Measurements from ENCODE around the gene RAP1GAP. TPM values are rescaled to one million over a fixed set of nuclear protein-coding genes. Genes with fewer than 3 reads are reported as not detected.
"Not testable (repeated sequence)": the region's sequence is repeated elsewhere in the genome, so short reads cannot be mapped to it uniquely, and the experiment has no call there.

The RAP1GAP gene
- total RNA-seq, 1 experiment from 2014 or later = 7.2 TPM

GRCh38 chr1:21674957-21675356 is 5.8 kb upstream of the RAP1GAP start:
- Histone ChIP-seq H3K4me3 (ENCODE audit: low read depth, low read length) (no peak overlapping the region), H3K9me3 (no peaks in the 10 kb centered on the region), H3K27me3 (replicated peaks; ENCODE audit: control insufficient read depth, insufficient read depth, low read length) (no peaks in the 10 kb centered on the region), H3K36me3 (ENCODE audit: control insufficient read depth, insufficient read depth, low read length) (no peaks in the 10 kb centered on the region), H3K4me1 (peaks cover 3% of the 10 kb centered on the region; the same call in 1 of the 2 replicates)
- DNase-seq = no peak
- no peaks in the 10 kb centered on the region for H3K9me3 Mint-ChIP-seq (ENCODE audit: unreplicated experiment)
- BruUV-seq (replicated peaks) = no TSS peak
- POLR2A ChIA-PET = no interaction called here
- no peak for TF ChIP-seq CTCF (IDR thresholded peaks at IDR 0.05; ENCODE audit: insufficient read depth in 1 of 2, low read depth in 1 of 2, low read length in 1 of 2, severe bottlenecking in 1 of 2, unreplicated experiment in 1 of 2)
- H3K4me1 Mint-ChIP-seq (ENCODE audit: low read depth, unreplicated experiment) = peaks cover 7% of the 10 kb centered on the region
- H3K4me3 Mint-ChIP-seq (ENCODE audit: unreplicated experiment) = no peak overlapping the region
- intact Hi-C loops (cut with micrococcal nuclease; ENCODE audit: unreplicated experiment) = loop anchor here (10.0 kb wide), 1 partner anchor 110 kb away; the partner anchor contains the start of gene USP48
- CTCF ChIA-PET = no interaction called here
- H3K27me3 Mint-ChIP-seq (ENCODE audit: insufficient read depth, unreplicated experiment) = no peaks in the 10 kb centered on the region
- H3K27ac Mint-ChIP-seq (ENCODE audit: unreplicated experiment) = no peak overlapping the region
- H3K36me3 Mint-ChIP-seq (ENCODE audit: insufficient read depth, unreplicated experiment) = peaks cover 26% of the 10 kb centered on the region

GRCh38 chr1:21673853-21674252 is 4.7 kb upstream of the RAP1GAP start:
- CTCF ChIA-PET; H3K4me3 Mint-ChIP-seq (ENCODE audit: unreplicated experiment); H3K4me1 Mint-ChIP-seq (ENCODE audit: low read depth, unreplicated experiment); H3K36me3 ChIP-seq (ENCODE audit: control insufficient read depth, insufficient read depth, low read length); H3K9me3 ChIP-seq; POLR2A ChIA-PET; H3K27me3 Mint-ChIP-seq (ENCODE audit: insufficient read depth, unreplicated experiment); H3K9me3 Mint-ChIP-seq (ENCODE audit: unreplicated experiment); DNase-seq; H3K4me1 ChIP-seq; BruUV-seq (replicated peaks); H3K27ac Mint-ChIP-seq (ENCODE audit: unreplicated experiment); H3K27me3 ChIP-seq (replicated peaks; ENCODE audit: control insufficient read depth, insufficient read depth, low read length); H3K4me3 ChIP-seq (ENCODE audit: low read depth, low read length): not testable (repeated sequence)
- intact Hi-C loops (cut with micrococcal nuclease; ENCODE audit: unreplicated experiment) = loop anchor here (10.0 kb wide), 1 partner anchor 111 kb away; the partner anchor contains the start of gene USP48
- peaks cover 32% of the 10 kb centered on the region for H3K36me3 Mint-ChIP-seq (ENCODE audit: insufficient read depth, unreplicated experiment)

- Mint-ChIP-seq H3K27ac (ENCODE audit: unreplicated experiment) (no peak overlapping the region), H3K27me3 (ENCODE audit: insufficient read depth, unreplicated experiment) (no peaks in the 10 kb centered on the region), H3K9me3 (ENCODE audit: unreplicated experiment) (no peaks in the 10 kb centered on the region), H3K36me3 (ENCODE audit: insufficient read depth, unreplicated experiment) (peaks cover 37% of the 10 kb centered on the region), H3K4me3 (ENCODE audit: unreplicated experiment) (no peak overlapping the region), H3K4me1 (ENCODE audit: low read depth, unreplicated experiment) (peaks cover 7% of the 10 kb centered on the region)
- H3K4me1 ChIP-seq = peaks cover 9% of the 10 kb centered on the region; the same call in 1 of the 2 replicates
- POLR2A ChIA-PET = no interaction called here
- no peaks in the 10 kb centered on the region for H3K36me3 ChIP-seq (ENCODE audit: control insufficient read depth, insufficient read depth, low read length)
- intact Hi-C loops (cut with micrococcal nuclease; ENCODE audit: unreplicated experiment) = loop anchor here (10.0 kb wide), 1 partner anchor 111 kb away; the partner anchor contains the start of gene USP48
- H3K4me3 ChIP-seq (ENCODE audit: low read depth, low read length) = no peak overlapping the region
- no peak for DNase-seq
- H3K27me3 ChIP-seq (replicated peaks; ENCODE audit: control insufficient read depth, insufficient read depth, low read length) = no peaks in the 10 kb centered on the region
- no TSS peak for BruUV-seq (replicated peaks)
- TF ChIP-seq CTCF (IDR thresholded peaks at IDR 0.05; ENCODE audit: insufficient read depth in 1 of 2, low read depth in 1 of 2, low read length in 1 of 2, severe bottlenecking in 1 of 2, unreplicated experiment in 1 of 2) = no peak
- no peaks in the 10 kb centered on the region for H3K9me3 ChIP-seq
- CTCF ChIA-PET = no interaction called here
Observed at GRCh38 chr1:21673277-21673780, 4.2 kb upstream of the RAP1GAP start.
